IMR-90 (cell line): Measurements from ENCODE around the gene AIP.

Source experiments
- CEBPB ChIP-seq: IDR thresholded peaks from 2 replicates; pipeline ENCODE4 v1.6.1; 2012; ENCODE audit warnings: low read depth, low read length, improper control_type of control experiment
- CHD1 ChIP-seq: IDR thresholded peaks from 2 replicates; pipeline ENCODE4 v1.6.1; 2012; ENCODE audit warnings: low read depth, low read length, improper control_type of control experiment
- CTCF ChIP-seq: conservative IDR thresholded peaks from 2 replicates; pipeline ENCODE4 v1.5.1; 2012; ENCODE audit warnings: mild to moderate bottlenecking, low read depth, low read length, improper control_type of control experiment
- MAFK ChIP-seq: IDR thresholded peaks from 2 replicates; pipeline ENCODE4 v1.6.1; 2012; ENCODE audit warnings: low read depth, low read length, improper control_type of control experiment
- MXI1 ChIP-seq: IDR thresholded peaks from 2 replicates; pipeline ENCODE4 v1.6.1; 2012; ENCODE audit warnings: low read depth, mild to moderate bottlenecking, low read length, moderate library complexity, borderline replicate concordance
- POLR2A ChIP-seq: IDR thresholded peaks from 2 replicates; pipeline ENCODE4 v1.6.1; 2012; ENCODE audit warnings: mild to moderate bottlenecking, low read depth, low read length
- RAD21 ChIP-seq: IDR thresholded peaks from 2 replicates; pipeline ENCODE4 v1.6.1; 2012; ENCODE audit warnings: low read length, improper control_type of control experiment
- RFX5 ChIP-seq: IDR thresholded peaks from 2 replicates; pipeline ENCODE4 v1.8.0; 2012; ENCODE audit warnings: low read depth, mild to moderate bottlenecking, low read length, moderate library complexity
- SMC3 ChIP-seq: fragments of 150-350 bp; IDR thresholded peaks from 2 replicates; pipeline ENCODE4 v1.6.1; 2016; ENCODE audit warnings: low read depth, mild to moderate bottlenecking, antibody characterized with exemption, low read length, moderate library complexity
- TF ChIP-seq, protein P1 (sequence below): fragments of 150-350 bp; IDR thresholded peaks from 2 replicates; pipeline ENCODE4 v1.6.1; 2017; ENCODE audit warnings: mild to moderate bottlenecking, antibody characterized with exemption, low read length, low read depth
- TF ChIP-seq, protein P2 (sequence below): fragments of 150-350 bp; IDR thresholded peaks from 2 replicates; pipeline ENCODE4 v1.6.1; 2016; ENCODE audit warnings: low read depth, mild to moderate bottlenecking, low read length, moderate library complexity, borderline replicate concordance

- TF ChIP-seq CTCF (no peak), POLR2A (no peak), MXI1 (no peak), RAD21 (no peak), SMC3 (no peak), CEBPB (no peak), CHD1 (no peak), RFX5 (no peak), MAFK (no peak)
- TF ChIP-seq, protein P1, sequence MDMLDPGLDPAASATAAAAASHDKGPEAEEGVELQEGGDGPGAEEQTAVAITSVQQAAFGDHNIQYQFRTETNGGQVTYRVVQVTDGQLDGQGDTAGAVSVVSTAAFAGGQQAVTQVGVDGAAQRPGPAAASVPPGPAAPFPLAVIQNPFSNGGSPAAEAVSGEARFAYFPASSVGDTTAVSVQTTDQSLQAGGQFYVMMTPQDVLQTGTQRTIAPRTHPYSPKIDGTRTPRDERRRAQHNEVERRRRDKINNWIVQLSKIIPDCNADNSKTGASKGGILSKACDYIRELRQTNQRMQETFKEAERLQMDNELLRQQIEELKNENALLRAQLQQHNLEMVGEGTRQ: no peak
- TF ChIP-seq, protein P2, sequence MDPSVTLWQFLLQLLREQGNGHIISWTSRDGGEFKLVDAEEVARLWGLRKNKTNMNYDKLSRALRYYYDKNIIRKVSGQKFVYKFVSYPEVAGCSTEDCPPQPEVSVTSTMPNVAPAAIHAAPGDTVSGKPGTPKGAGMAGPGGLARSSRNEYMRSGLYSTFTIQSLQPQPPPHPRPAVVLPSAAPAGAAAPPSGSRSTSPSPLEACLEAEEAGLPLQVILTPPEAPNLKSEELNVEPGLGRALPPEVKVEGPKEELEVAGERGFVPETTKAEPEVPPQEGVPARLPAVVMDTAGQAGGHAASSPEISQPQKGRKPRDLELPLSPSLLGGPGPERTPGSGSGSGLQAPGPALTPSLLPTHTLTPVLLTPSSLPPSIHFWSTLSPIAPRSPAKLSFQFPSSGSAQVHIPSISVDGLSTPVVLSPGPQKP: no peak
These were observed 36.9 kb downstream of the AIP start for GRCh38 chr11:67519726-67520125.
